ENCODE measurements around the gene GCLM. TPM values are rescaled to one million over a fixed set of nuclear protein-coding genes. Genes with fewer than 3 reads are reported as not detected.

Gene GCLM
- total RNA-seq, 1 donor from 2014 or later, result 9.4 TPM

Small RNA genes lying within 50 kb of the gene (microRNA-seq; reads per million reads assigned to microRNA genes)
- gene MIR760, result not detected

Other genes with a start within 250 kb of the GCLM start
- 17.8 TPM for gene BCAR3, start 227.6 kb downstream of the GCLM start, total RNA-seq
- gene DNTTIP2, start 30.2 kb downstream of the GCLM start, total RNA-seq, result 34.8 TPM
- 0.11 TPM for gene ABCA4, start 211.7 kb upstream of the GCLM start, total RNA-seq